ENCODE data around the gene INO80C.
A peak's percentile ranks its signal among the peaks of the same experiment; 100 is the strongest.
"Not testable (repeated sequence)": the region's sequence is repeated elsewhere in the genome, so short reads cannot be mapped to it uniquely, and the experiment has no call there.

The INO80C gene

GRCh38 chr18:35457140-35457704 lies 40.5 kb downstream of the INO80C start:
- DNase-seq = no peak

- DNase-seq = no peak
Observed at GRCh38 chr18:35455926-35456763, 41.6 kb downstream of the INO80C start.

- peak; percentile 51 for DNase-seq
Observed at GRCh38 chr18:35454803-35455202, 43.0 kb downstream of the INO80C start.

GRCh38 chr18:35453065-35453464 lies 44.7 kb downstream of the INO80C start:
- DNase-seq = not testable (repeated sequence)

- no peak for DNase-seq
Observed at GRCh38 chr18:35451916-35452315, 45.8 kb downstream of the INO80C start.

GRCh38 chr18:35451032-35451431 lies 46.7 kb downstream of the INO80C start:
- DNase-seq = peak; percentile 51

- DNase-seq = no peak
Observed at GRCh38 chr18:35444636-35445035, 53.1 kb downstream of the INO80C start.

- no peak for DNase-seq
Observed at GRCh38 chr18:35443847-35444246, 53.9 kb downstream of the INO80C start.

- no peak for DNase-seq
Observed at GRCh38 chr18:35443434-35443833, 54.3 kb downstream of the INO80C start.

- no peak for DNase-seq
Observed at GRCh38 chr18:35442701-35443100, 55.1 kb downstream of the INO80C start.

- no peak for DNase-seq
Observed at GRCh38 chr18:35441857-35442595, 55.7 kb downstream of the INO80C start.

- no peak for DNase-seq
Observed at GRCh38 chr18:35438480-35439234, 59.1 kb downstream of the INO80C start.

GRCh38 chr18:35437836-35438235 lies 59.9 kb downstream of the INO80C start:
- no peak for DNase-seq

- DNase-seq = no peak
Observed at GRCh38 chr18:35436076-35436649, 61.6 kb downstream of the INO80C start.

GRCh38 chr18:35435401-35435800 lies 62.4 kb downstream of the INO80C start:
- DNase-seq = no peak

GRCh38 chr18:35432565-35433001 lies 65.2 kb downstream of the INO80C start:
- DNase-seq = no peak

- DNase-seq = no peak
Observed at GRCh38 chr18:35431374-35431741, 66.4 kb downstream of the INO80C start.

- no peak for DNase-seq
Observed at GRCh38 chr18:35430721-35431373, 66.9 kb downstream of the INO80C start.

GRCh38 chr18:35426786-35427185 lies 71.0 kb downstream of the INO80C start:
- DNase-seq = no peak

- DNase-seq = no peak
Observed at GRCh38 chr18:35424356-35424755, 73.4 kb downstream of the INO80C start.

GRCh38 chr18:35422237-35422636 lies 75.5 kb downstream of the INO80C start:
- no peak for DNase-seq

GRCh38 chr18:35418610-35419009 lies 79.2 kb downstream of the INO80C start:
- DNase-seq = no peak

Data from NCI-H510A treated with DMSO at 0.1 percent for 48 hours (cell line).